HepG2 (cell line): ENCODE measurements around the gene WDR76. TPM values are rescaled to one million over a fixed set of nuclear protein-coding genes. Genes with fewer than 3 reads are reported as not detected.

ENCODE experiments used
- MEIS2 ChIP-seq: sonication (generic); formaldehyde crosslinking; IDR thresholded peaks from 2 replicates; pipeline ENCODE4 v1.9.0; 2021; ENCODE audit warnings: mild to moderate bottlenecking, missing genetic modification reagents
- NFKBIZ ChIP-seq: IDR thresholded peaks from 2 replicates; pipeline ENCODE4 v1.6.1; 2018; ENCODE audit warnings: missing genetic modification reagents, missing compliant biosample characterization
- RXRB ChIP-seq: IDR thresholded peaks from 2 replicates; pipeline ENCODE4 v1.6.1; 2016; ENCODE audit warnings: borderline replicate concordance, missing genetic modification reagents, missing compliant biosample characterization
- YY1 ChIP-seq: IDR thresholded peaks from 2 replicates; pipeline ENCODE4 v1.6.1; 2011; ENCODE audit warnings: low read length, low read depth, moderate library complexity, mild to moderate bottlenecking; ENCODE audit not compliant: insufficient read depth, insufficient replicate concordance
- ZIK1 ChIP-seq: sonication (generic); formaldehyde crosslinking; IDR thresholded peaks from 2 replicates; pipeline ENCODE4 v1.5.0; 2020; ENCODE audit warnings: mild to moderate bottlenecking, low read depth, missing genetic modification reagents, borderline replicate concordance
- ZNF839 ChIP-seq: sonication (generic); formaldehyde crosslinking; IDR thresholded peaks from 2 replicates; pipeline ENCODE4 v1.4.0; 2020; ENCODE audit warnings: missing genetic modification reagents, mild to moderate bottlenecking, borderline replicate concordance
- polyA plus RNA-seq, 8 experiments: library from polyadenylated mRNA; depleted of rRNA in 3 of 8; stranded (reverse) in 7 of 8; unstranded in 1 of 8; fragments of >200 nt; fragmentation: Illumina TruSeq in 4 of 8; extraction: Trizol in 4 of 8; gene quantifications; 2 replicates each; pipeline versions ENCODE4 v1.2.1 to v1.2.3, GENCODE V29; 2011 to 2016; ENCODE audit warnings: low read depth in 4 of 8, missing spikeins in 1 of 8, mixed read lengths in 1 of 8; ENCODE audit not compliant: insufficient read depth in 1 of 8
- total RNA-seq, 5 experiments: library from RNA; depleted of rRNA; stranded (reverse); fragments of >200 nt; fragmentation: Illumina TruSeq; extraction: Trizol; gene quantifications; 2 replicates each; pipeline ENCODE4 v1.2.3, GENCODE V29; 2016; ENCODE audit warnings: low read depth in 1 of 5
- TF ChIP-seq, protein P1 (sequence below): sonication (generic); formaldehyde crosslinking; IDR thresholded peaks from 2 replicates; pipeline ENCODE4 v1.8.0; 2022; ENCODE audit warnings: mild to moderate bottlenecking, missing genetic modification reagents, borderline replicate concordance
- TF ChIP-seq, protein P2 (sequence below): IDR thresholded peaks from 2 replicates; pipeline ENCODE4 v1.6.1; 2016; ENCODE audit warnings: missing compliant biosample characterization, missing genetic modification reagents, borderline replicate concordance
- TF ChIP-seq, protein P3 (sequence below): sonication (generic); formaldehyde crosslinking; IDR thresholded peaks from 2 replicates; pipeline ENCODE4 v1.5.1; 2020; ENCODE audit warnings: mild to moderate bottlenecking, missing genetic modification reagents, borderline replicate concordance
- TF ChIP-seq, protein P4 (sequence below): sonication (generic); formaldehyde crosslinking; conservative IDR thresholded peaks from 2 replicates; pipeline ENCODE4 v1.4.0; 2020; ENCODE audit warnings: missing genetic modification reagents

Gene WDR76
- total and polyA plus RNA-seq, 2 of the 13 experiments (the other 11 are each of a cell fraction or from before 2014, with no cell fraction given), result 1.1 to 9.7 TPM

DNA sequence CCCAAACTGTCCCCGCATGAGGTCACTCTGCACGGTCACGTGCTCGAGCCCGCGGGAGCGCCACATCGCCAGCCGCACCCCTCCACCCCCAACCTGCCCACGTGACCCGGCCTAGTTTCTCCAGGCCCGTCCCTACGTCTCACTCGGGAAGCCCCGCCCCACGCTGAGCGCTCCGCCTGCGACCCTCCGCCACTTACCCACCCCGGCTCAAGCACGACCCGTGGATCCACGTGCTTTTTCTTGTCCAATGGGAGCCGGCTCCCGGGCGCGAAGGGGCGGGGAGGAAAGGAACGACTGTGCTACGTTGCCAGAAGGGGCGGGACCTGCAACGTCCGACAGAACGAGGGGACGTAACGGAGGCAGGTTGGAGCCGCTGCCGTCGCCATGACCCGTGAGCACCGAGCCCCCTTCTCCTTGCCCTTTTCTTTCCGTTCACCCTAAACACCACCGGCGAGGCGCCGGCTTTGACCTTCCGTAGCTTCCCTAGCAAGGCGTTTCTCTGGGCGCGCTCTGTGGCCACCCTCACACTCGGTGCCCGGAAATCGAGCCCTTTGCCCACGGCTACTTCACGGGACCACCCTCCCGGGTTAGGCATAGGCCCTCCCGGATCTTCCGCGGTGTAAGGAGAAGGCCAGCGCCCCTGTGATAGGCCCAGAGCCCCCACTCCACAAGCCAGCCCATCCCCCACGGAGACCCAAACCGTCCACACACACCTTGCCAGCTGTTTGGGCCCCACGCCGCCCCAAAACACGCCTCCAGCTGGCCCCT, 34.6 kb upstream of the WDR76 start, which contains the start of gene SERF2 (continued):
- TF ChIP-seq, protein P1, sequence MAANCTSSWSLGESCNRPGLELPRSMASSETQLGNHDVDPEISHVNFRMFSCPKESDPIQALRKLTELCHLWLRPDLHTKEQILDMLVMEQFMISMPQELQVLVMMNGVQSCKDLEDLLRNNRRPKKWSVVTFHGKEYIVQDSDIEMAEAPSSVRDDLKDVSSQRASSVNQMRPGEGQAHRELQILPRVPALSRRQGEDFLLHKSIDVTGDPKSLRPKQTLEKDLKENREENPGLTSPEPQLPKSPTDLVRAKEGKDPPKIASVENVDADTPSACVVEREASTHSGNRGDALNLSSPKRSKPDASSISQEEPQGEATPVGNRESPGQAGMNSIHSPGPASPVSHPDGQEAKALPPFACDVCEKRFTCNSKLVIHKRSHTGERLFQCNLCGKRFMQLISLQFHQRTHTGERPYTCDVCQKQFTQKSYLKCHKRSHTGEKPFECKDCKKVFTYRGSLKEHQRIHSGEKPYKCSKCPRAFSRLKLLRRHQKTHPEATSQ (CRISPR knock-in tag), result no peak
- peak; percentile 78 for TF ChIP-seq YY1
- TF ChIP-seq NFKBIZ (CRISPR knock-in tag), result 0 out of 2 replicates have a peak, but pooled peaks have one; percentile 69
- TF ChIP-seq, protein P2, sequence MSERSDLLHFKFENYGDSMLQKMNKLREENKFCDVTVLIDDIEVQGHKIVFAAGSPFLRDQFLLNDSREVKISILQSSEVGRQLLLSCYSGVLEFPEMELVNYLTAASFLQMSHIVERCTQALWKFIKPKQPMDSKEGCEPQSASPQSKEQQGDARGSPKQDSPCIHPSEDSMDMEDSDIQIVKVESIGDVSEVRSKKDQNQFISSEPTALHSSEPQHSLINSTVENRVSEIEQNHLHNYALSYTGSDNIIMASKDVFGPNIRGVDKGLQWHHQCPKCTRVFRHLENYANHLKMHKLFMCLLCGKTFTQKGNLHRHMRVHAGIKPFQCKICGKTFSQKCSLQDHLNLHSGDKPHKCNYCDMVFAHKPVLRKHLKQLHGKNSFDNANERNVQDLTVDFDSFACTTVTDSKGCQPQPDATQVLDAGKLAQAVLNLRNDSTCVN (CRISPR knock-in tag), result peak; percentile 43; the same call in 1 of the 2 replicates
- TF ChIP-seq, protein P3, sequence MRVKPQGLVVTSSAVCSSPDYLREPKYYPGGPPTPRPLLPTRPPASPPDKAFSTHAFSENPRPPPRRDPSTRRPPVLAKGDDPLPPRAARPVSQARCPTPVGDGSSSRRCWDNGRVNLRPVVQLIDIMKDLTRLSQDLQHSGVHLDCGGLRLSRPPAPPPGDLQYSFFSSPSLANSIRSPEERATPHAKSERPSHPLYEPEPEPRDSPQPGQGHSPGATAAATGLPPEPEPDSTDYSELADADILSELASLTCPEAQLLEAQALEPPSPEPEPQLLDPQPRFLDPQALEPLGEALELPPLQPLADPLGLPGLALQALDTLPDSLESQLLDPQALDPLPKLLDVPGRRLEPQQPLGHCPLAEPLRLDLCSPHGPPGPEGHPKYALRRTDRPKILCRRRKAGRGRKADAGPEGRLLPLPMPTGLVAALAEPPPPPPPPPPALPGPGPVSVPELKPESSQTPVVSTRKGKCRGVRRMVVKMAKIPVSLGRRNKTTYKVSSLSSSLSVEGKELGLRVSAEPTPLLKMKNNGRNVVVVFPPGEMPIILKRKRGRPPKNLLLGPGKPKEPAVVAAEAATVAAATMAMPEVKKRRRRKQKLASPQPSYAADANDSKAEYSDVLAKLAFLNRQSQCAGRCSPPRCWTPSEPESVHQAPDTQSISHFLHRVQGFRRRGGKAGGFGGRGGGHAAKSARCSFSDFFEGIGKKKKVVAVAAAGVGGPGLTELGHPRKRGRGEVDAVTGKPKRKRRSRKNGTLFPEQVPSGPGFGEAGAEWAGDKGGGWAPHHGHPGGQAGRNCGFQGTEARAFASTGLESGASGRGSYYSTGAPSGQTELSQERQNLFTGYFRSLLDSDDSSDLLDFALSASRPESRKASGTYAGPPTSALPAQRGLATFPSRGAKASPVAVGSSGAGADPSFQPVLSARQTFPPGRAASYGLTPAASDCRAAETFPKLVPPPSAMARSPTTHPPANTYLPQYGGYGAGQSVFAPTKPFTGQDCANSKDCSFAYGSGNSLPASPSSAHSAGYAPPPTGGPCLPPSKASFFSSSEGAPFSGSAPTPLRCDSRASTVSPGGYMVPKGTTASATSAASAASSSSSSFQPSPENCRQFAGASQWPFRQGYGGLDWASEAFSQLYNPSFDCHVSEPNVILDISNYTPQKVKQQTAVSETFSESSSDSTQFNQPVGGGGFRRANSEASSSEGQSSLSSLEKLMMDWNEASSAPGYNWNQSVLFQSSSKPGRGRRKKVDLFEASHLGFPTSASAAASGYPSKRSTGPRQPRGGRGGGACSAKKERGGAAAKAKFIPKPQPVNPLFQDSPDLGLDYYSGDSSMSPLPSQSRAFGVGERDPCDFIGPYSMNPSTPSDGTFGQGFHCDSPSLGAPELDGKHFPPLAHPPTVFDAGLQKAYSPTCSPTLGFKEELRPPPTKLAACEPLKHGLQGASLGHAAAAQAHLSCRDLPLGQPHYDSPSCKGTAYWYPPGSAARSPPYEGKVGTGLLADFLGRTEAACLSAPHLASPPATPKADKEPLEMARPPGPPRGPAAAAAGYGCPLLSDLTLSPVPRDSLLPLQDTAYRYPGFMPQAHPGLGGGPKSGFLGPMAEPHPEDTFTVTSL, result no peak
- TF ChIP-seq RXRB, result 0 out of 2 replicates have a peak, but pooled peaks have one; percentile 60
- TF ChIP-seq, protein P4, sequence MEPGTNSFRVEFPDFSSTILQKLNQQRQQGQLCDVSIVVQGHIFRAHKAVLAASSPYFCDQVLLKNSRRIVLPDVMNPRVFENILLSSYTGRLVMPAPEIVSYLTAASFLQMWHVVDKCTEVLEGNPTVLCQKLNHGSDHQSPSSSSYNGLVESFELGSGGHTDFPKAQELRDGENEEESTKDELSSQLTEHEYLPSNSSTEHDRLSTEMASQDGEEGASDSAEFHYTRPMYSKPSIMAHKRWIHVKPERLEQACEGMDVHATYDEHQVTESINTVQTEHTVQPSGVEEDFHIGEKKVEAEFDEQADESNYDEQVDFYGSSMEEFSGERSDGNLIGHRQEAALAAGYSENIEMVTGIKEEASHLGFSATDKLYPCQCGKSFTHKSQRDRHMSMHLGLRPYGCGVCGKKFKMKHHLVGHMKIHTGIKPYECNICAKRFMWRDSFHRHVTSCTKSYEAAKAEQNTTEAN (CRISPR knock-in tag), result no peak; the same call in 1 of the 2 replicates
- no peak; the same call in 1 of the 2 replicates for TF ChIP-seq MEIS2 (CRISPR knock-in tag)
- TF ChIP-seq ZIK1, result peak; percentile 66; the same call in 1 of the 2 replicates
- 0 out of 2 replicates have a peak, but pooled peaks have one; percentile 77 for TF ChIP-seq ZNF839 (CRISPR knock-in tag)
